ENCODE data around the gene DPYD. TPM values are rescaled to one million over a fixed set of nuclear protein-coding genes. Genes with fewer than 3 reads are reported as not detected.

The DPYD gene
- total RNA-seq, 1 experiment from 2014 or later, result 12.8 TPM

DNA sequence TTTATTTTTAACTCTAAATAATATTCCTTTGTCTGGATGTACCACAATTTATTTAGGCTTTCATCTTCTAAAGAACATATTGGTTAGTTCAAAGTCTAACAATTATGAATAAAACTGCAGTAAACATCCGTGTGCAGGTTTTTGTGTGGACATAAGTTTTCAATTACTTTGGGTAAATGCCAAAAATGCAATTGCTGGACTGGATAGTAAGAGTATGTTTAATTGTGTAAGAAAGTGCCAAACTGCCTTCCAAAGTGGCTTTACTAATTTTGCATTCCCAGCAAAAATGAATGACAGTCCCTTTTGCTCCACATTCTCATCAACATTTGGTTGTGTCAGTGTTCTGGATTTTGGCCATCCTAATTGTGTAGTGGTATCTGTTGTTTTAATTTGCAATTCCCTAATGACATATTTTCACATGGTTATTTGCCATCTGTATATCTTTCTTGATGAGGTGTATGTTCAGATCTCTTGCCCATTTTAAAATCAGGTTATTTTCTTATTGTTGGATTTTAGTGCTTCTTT is 113.8 kb downstream of the DPYD start:
- Histone ChIP-seq H3K4me2 (ENCODE audit: low read length) (no peak overlapping the region), H3K4me1 (ENCODE audit: insufficient read depth, low read length) (peaks cover 9% of the 10 kb centered on the region), H3K4me3 (ENCODE audit: low read length) (no peak overlapping the region), H3K36me3 (ENCODE audit: low read depth, low read length) (no peaks in the 10 kb centered on the region), H3F3A (ENCODE audit: low read length, unreplicated experiment) (no peaks in the 10 kb centered on the region), H4K20me1 (ENCODE audit: low read length) (no peaks in the 10 kb centered on the region), H2AFZ (ENCODE audit: low read length) (no peak overlapping the region), H3K9ac (ENCODE audit: low read length) (no peak overlapping the region), H3K79me2 (ENCODE audit: low read length) (no peaks in the 10 kb centered on the region), H3K9me2 (replicated peaks; ENCODE audit: low read length) (no peaks in the 10 kb centered on the region), H3K27me3 (ENCODE audit: low read length) (no peaks in the 10 kb centered on the region), H3K27ac (ENCODE audit: low read length) (no peak overlapping the region), H3K9me3 (ENCODE audit: low read length) (no peaks in the 10 kb centered on the region)
- TF ChIP-seq EZH2phosphoT487 (IDR thresholded peaks at IDR 0.05; ENCODE audit: borderline replicate concordance, low read length) (no peak), EZH2 (IDR thresholded peaks at IDR 0.05; ENCODE audit: low read length, unreplicated experiment) (no peak)
- TF ChIP-seq, protein P1, sequence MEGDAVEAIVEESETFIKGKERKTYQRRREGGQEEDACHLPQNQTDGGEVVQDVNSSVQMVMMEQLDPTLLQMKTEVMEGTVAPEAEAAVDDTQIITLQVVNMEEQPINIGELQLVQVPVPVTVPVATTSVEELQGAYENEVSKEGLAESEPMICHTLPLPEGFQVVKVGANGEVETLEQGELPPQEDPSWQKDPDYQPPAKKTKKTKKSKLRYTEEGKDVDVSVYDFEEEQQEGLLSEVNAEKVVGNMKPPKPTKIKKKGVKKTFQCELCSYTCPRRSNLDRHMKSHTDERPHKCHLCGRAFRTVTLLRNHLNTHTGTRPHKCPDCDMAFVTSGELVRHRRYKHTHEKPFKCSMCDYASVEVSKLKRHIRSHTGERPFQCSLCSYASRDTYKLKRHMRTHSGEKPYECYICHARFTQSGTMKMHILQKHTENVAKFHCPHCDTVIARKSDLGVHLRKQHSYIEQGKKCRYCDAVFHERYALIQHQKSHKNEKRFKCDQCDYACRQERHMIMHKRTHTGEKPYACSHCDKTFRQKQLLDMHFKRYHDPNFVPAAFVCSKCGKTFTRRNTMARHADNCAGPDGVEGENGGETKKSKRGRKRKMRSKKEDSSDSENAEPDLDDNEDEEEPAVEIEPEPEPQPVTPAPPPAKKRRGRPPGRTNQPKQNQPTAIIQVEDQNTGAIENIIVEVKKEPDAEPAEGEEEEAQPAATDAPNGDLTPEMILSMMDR (conservative IDR thresholded peaks at IDR 0.05; ENCODE audit: low read depth, low read length), result no peak
- ChIA-PET CTCF (no interaction called here), POLR2A (ENCODE audit: unreplicated experiment) (no interaction called here)
- DNase-seq, result no peak
- BruUV-seq (replicated peaks), result no TSS peak
- ATAC-seq, result no peak
- intact Hi-C loops (cut with micrococcal nuclease), result no loop called here

DNA sequence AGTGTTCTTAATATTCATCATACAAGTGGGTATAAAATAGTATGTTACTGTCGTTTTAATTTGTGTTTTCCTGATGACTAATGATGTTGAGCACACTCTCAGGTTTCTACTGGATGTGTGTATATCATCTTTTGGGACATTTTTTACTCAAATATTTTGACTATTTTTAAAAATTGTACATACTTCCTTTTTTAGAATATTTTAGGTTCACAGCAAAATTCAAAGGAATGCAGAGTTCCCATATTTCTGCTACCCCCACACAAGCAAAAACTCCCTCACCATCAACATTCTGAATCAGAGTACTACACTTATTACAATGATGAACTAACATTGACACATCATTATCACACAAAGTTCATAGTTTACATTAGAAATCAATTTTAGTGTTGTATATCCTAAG is 114.5 kb downstream of the DPYD start:
- no peak overlapping the region for H3K27ac ChIP-seq (ENCODE audit: low read length)
- H3K4me1 ChIP-seq (ENCODE audit: insufficient read depth, low read length), result peaks cover 9% of the 10 kb centered on the region
- H3K9me2 ChIP-seq (replicated peaks; ENCODE audit: low read length), result no peaks in the 10 kb centered on the region
- no peak for ATAC-seq
- no peaks in the 10 kb centered on the region for H4K20me1 ChIP-seq (ENCODE audit: low read length)
- H3K9ac ChIP-seq (ENCODE audit: low read length), result no peak overlapping the region
- H3F3A ChIP-seq (ENCODE audit: low read length, unreplicated experiment), result no peaks in the 10 kb centered on the region
- no peak for TF ChIP-seq EZH2phosphoT487 (IDR thresholded peaks at IDR 0.05; ENCODE audit: borderline replicate concordance, low read length)
- TF ChIP-seq, protein P1 (conservative IDR thresholded peaks at IDR 0.05; ENCODE audit: low read depth, low read length), result no peak
- no peak for TF ChIP-seq EZH2 (IDR thresholded peaks at IDR 0.05; ENCODE audit: low read length, unreplicated experiment)
- H3K79me2 ChIP-seq (ENCODE audit: low read length), result no peaks in the 10 kb centered on the region
- no peaks in the 10 kb centered on the region for H3K27me3 ChIP-seq (ENCODE audit: low read length)
- CTCF ChIA-PET, result no interaction called here
- intact Hi-C loops (cut with micrococcal nuclease), result no loop called here
- DNase-seq, result no peak
- H3K9me3 ChIP-seq (ENCODE audit: low read length), result no peaks in the 10 kb centered on the region
- H3K4me3 ChIP-seq (ENCODE audit: low read length), result no peak overlapping the region
- no TSS peak for BruUV-seq (replicated peaks)
- H2AFZ ChIP-seq (ENCODE audit: low read length), result no peak overlapping the region
- POLR2A ChIA-PET (ENCODE audit: unreplicated experiment), result no interaction called here
- no peaks in the 10 kb centered on the region for H3K36me3 ChIP-seq (ENCODE audit: low read depth, low read length)
- no peak overlapping the region for H3K4me2 ChIP-seq (ENCODE audit: low read length)

DNA sequence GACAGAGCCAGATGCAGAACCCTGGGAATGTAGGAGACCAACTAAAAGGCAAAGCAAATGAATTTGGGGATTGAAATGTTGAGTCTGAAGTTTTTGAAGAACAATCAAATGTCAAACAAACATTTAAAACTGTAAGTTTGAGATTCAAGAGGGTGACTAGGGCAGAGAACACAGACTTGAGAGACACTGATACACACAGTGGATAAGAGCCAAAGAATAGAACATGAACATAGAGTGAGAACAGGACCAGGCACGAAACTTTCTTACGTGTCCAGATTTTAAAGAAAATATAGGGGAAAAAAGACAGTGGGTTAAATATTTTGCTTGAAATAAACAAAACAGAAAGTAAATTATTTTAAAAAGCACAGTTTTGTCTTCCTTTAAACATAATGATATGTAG is 115.7 kb downstream of the DPYD start:
- Histone ChIP-seq H3K79me2 (ENCODE audit: low read length) (no peaks in the 10 kb centered on the region), H3K27me3 (ENCODE audit: low read length) (no peaks in the 10 kb centered on the region), H3K27ac (ENCODE audit: low read length) (no peak overlapping the region), H2AFZ (ENCODE audit: low read length) (no peak overlapping the region), H3K4me2 (ENCODE audit: low read length) (no peak overlapping the region), H4K20me1 (ENCODE audit: low read length) (no peaks in the 10 kb centered on the region), H3K9me3 (ENCODE audit: low read length) (no peaks in the 10 kb centered on the region), H3K9me2 (replicated peaks; ENCODE audit: low read length) (no peaks in the 10 kb centered on the region), H3K4me1 (ENCODE audit: insufficient read depth, low read length) (peaks cover 9% of the 10 kb centered on the region), H3F3A (ENCODE audit: low read length, unreplicated experiment) (no peaks in the 10 kb centered on the region), H3K4me3 (ENCODE audit: low read length) (no peak overlapping the region), H3K9ac (ENCODE audit: low read length) (no peak overlapping the region), H3K36me3 (ENCODE audit: low read depth, low read length) (no peaks in the 10 kb centered on the region)
- BruUV-seq (replicated peaks), result no TSS peak
- ChIA-PET CTCF (no interaction called here), POLR2A (ENCODE audit: unreplicated experiment) (no interaction called here)
- TF ChIP-seq, protein P1 (conservative IDR thresholded peaks at IDR 0.05; ENCODE audit: low read depth, low read length), result no peak
- TF ChIP-seq EZH2 (IDR thresholded peaks at IDR 0.05; ENCODE audit: low read length, unreplicated experiment) (no peak), EZH2phosphoT487 (IDR thresholded peaks at IDR 0.05; ENCODE audit: borderline replicate concordance, low read length) (no peak)
- intact Hi-C loops (cut with micrococcal nuclease), result no loop called here
- DNase-seq, result no peak
- no peak for ATAC-seq

Measured in PC-3 (cell line).